Panc1 (cell line): ENCODE data around the gene BMP2.

Experiments
- CTCF ChIP-seq: fragments of 450-650 bp; IDR thresholded peaks from 2 replicates; pipeline ENCODE4 v1.5.1; 2017; ENCODE audit warnings: mild to moderate bottlenecking
- POLR2AphosphoS5 ChIP-seq: IDR thresholded peaks from 2 replicates; pipeline ENCODE4 v1.6.1; 2012; ENCODE audit warnings: mild to moderate bottlenecking, low read depth, low read length, moderate library complexity
- TF ChIP-seq, protein P1 (sequence below), 2 experiments: IDR thresholded peaks; 2 replicates each; pipeline ENCODE4 v1.6.1; 2011 to 2012; ENCODE audit warnings: low read depth in 2 of 2, control low read depth in 1 of 2, low read length in 1 of 2, mild to moderate bottlenecking in 1 of 2, moderate library complexity in 1 of 2; ENCODE audit not compliant: insufficient read depth in 1 of 2

DNA sequence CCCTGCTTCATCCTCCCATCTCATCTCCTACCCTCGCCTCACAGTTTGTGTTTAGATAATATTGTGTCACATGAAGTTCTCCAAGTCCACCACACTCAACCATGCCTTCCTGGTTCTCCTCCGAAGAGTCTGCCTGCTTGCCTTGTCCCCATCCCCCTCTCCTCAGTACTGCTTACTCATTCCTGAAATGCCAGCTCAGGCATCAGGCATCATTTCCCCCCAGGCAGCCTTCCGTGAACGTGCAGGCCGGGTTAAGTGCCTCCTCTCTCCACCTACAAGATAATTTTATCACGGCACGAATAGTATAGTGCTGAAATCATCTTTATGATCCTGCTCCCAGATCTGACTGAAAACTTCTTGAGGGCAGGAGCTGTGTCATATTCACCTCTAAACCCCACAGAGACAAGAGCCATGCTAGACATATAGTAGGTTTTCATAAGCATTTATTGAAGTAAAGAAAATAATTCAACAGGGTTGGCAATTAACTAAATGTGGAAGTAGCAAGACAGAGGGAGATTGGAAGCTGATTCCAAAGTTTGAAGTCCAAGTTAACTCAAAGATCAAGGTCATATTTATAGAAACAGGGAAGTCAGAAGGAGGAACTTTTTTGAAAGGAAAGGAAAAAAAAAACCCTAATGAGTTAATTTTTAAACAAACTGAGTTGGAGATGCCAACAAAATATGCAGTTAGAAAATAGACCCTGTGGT is 48.7 kb upstream of the BMP2 start:
- TF ChIP-seq CTCF (no peak), POLR2AphosphoS5 (no peak)
- TF ChIP-seq, protein P1, sequence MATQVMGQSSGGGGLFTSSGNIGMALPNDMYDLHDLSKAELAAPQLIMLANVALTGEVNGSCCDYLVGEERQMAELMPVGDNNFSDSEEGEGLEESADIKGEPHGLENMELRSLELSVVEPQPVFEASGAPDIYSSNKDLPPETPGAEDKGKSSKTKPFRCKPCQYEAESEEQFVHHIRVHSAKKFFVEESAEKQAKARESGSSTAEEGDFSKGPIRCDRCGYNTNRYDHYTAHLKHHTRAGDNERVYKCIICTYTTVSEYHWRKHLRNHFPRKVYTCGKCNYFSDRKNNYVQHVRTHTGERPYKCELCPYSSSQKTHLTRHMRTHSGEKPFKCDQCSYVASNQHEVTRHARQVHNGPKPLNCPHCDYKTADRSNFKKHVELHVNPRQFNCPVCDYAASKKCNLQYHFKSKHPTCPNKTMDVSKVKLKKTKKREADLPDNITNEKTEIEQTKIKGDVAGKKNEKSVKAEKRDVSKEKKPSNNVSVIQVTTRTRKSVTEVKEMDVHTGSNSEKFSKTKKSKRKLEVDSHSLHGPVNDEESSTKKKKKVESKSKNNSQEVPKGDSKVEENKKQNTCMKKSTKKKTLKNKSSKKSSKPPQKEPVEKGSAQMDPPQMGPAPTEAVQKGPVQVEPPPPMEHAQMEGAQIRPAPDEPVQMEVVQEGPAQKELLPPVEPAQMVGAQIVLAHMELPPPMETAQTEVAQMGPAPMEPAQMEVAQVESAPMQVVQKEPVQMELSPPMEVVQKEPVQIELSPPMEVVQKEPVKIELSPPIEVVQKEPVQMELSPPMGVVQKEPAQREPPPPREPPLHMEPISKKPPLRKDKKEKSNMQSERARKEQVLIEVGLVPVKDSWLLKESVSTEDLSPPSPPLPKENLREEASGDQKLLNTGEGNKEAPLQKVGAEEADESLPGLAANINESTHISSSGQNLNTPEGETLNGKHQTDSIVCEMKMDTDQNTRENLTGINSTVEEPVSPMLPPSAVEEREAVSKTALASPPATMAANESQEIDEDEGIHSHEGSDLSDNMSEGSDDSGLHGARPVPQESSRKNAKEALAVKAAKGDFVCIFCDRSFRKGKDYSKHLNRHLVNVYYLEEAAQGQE (IDR thresholded peaks at IDR 0.05; ENCODE audit: insufficient read depth in 1 of 2, low read depth in 2 of 2, low read length in 1 of 2), result no peak
